Aorta (tissue), 5 donors: ENCODE data around the gene UBE2O. TPM values are rescaled to one million over a fixed set of nuclear protein-coding genes. Genes with fewer than 3 reads are reported as not detected.

ENCODE experiments used
- ATAC-seq: fragments of 200-7000 bp; cut with Tn5 transposase; one replicate; pipeline ENCODE4 v1.9.1; 2022; ENCODE audit warnings: moderate library complexity; ENCODE audit not compliant: low FRiP score
- DNase-seq, 2 donors: peaks; one replicate each; pipeline ENCODE4 v3.0.0-alpha.2; 2020
- H3K27ac ChIP-seq, 2 donors: one replicate each; pipeline ENCODE4 v1.5.1; 2013; ENCODE audit warnings: low read length in 2 of 2, mild to moderate bottlenecking in 2 of 2, moderate library complexity in 2 of 2, control low read depth in 1 of 2, inconsistent platforms in 1 of 2, low read depth in 1 of 2
- H3K27me3 ChIP-seq, 2 donors: one replicate each; pipeline ENCODE4 v1.6.1; 2013; ENCODE audit warnings: control low read depth in 1 of 2, low read length in 1 of 2, mild to moderate bottlenecking in 1 of 2, moderate library complexity in 1 of 2; ENCODE audit not compliant: insufficient read depth in 2 of 2, control insufficient read depth in 1 of 2
- H3K36me3 ChIP-seq, 2 donors: one replicate each; pipeline ENCODE4 v1.6.1; 2013; ENCODE audit warnings: control low read depth in 1 of 2, low read length in 1 of 2, mild to moderate bottlenecking in 1 of 2; ENCODE audit not compliant: insufficient read depth in 2 of 2, control insufficient read depth in 1 of 2
- H3K4me1 ChIP-seq, 2 donors: one replicate each; pipeline ENCODE4 v1.6.1; 2013; ENCODE audit warnings: low read length in 2 of 2, control low read depth in 1 of 2, mild to moderate bottlenecking in 1 of 2, moderate library complexity in 1 of 2; ENCODE audit not compliant: insufficient read depth in 2 of 2, control insufficient read depth in 1 of 2
- H3K4me3 ChIP-seq, 2 donors: one replicate each; pipeline ENCODE4 v1.5.1; 2013; ENCODE audit warnings: low read length in 2 of 2, control low read depth in 1 of 2, mild to moderate bottlenecking in 1 of 2
- H3K9me3 ChIP-seq: one replicate; pipeline ENCODE4 v1.6.1; 2013; ENCODE audit warnings: mild to moderate bottlenecking, low read length; ENCODE audit not compliant: control insufficient read depth
- WGBS, 2 donors: extraction: QIAGEN DNeasy Blood & Tissue Kit; methylation state at CpG; one replicate each; pipeline ENCODE4 v1.1.7; 2013; 5-methylcytosine and 5-hydroxymethylcytosine counted together
- intact Hi-C, 2 donors: fragments of 100-400 bp; cut with DNase I; formaldehyde crosslinking; loops; one replicate each; pipeline versions ENCODE4 v1.14.2 to v1.15.0; 2022
- polyA plus RNA-seq, 2 donors: library from polyadenylated mRNA; stranded (reverse); fragments of 200-250 nt; gene quantifications; one replicate each; pipeline ENCODE4 v1.2.3, GENCODE V29; 2013
- total RNA-seq, 2 donors: library from RNA; stranded (reverse); fragmentation: NEBNext Ultra II Directional; extraction: Animal tissue kit (Norgen Biotek cat#: 25700); gene quantifications; one replicate each; pipeline ENCODE4 v1.2.1, GENCODE V29; 2021
- donor health status: healthy with polysubstance abuse.
- donor health status: Bipolar disorder and iron deficiency.
- donor health status: DM: no; HTN: no; CAD: no.
- donor health status: DM: no; HTN: no; CAD: no.
- donor health status: DM: yes; HTN: yes; CAD: no.

UBE2O gene
- total and polyA plus RNA-seq, 4 donors: 2.5 to 24.7 (median 12.5) TPM

DNA sequence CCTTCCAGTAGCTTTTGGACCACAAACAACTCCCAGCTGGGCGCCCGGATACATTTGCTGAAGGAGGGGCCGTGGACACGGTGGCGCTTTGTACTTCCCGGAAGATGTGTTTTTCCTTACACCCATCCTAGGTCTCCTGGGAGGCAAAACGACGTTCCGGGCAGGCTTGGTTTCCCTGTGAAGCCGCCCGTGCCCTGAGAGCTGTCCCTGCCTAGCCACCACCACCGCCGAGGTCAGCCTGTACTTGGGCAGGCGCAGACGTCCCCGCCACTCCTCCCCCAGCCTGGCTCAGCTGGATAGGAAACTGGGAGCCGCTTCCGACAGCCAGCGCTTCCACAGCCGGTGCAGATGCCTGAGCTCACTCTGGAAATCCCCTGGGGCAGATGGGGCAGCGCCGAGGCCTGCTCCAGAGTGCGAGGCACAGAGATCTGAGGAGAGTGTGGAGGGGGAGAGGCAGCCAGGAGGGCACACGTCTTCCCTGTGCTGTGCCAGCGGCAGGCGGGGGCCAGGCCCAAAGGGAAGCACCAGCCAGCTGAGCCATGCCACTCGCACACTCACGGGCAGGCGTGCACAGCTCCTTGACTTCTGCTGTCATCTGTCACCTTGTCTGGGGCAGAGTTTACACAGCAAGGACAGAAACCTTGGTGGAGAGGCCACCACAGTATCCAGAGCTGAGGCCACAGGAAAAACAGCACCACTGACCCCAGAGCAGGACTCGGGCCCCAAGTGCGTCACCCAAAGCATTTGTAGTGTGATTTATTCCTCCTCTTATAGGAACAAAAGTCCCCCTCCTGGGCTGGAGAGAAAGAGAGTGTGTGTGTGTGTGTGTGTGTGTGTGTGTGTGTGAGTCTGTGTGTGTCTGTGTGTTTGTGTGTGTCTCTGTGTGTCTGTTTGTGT is 45.3 kb upstream of the UBE2O start:
- WGBS, 2 donors: 5 to 6% methylated on average over 31 of the region's 31 CpGs
- Histone ChIP-seq H3K4me3 (no peak overlapping the region), H3K27me3 (no peaks in the 10 kb centered on the region), H3K9me3 (no peaks in the 10 kb centered on the region), H3K27ac (peak overlapping the region in 1 of 2 donors; percentile 3), H3K4me1 (peaks cover 0 to 1% of the 10 kb centered on the region in 2 donors), H3K36me3 (no peaks in the 10 kb centered on the region)
- ATAC-seq (peak; percentile 72), DNase-seq (peak; percentile 92)
- intact Hi-C loops: no loop called here

DNA sequence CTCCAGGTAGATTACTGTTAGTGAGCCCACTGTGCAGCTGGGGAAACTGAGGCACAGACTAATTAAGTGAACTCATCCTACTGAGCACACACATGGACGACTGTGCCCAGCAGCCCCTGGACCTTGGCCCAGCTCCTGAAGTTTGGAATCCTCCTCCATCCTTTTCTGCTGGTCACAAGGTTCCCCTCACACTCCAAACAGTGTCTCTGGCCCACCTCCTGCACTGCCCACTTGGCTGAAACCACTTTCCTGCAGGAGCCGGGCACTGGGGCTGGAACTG is 44.7 kb upstream of the UBE2O start:
- ATAC-seq (no peak), DNase-seq (no peak)
- Histone ChIP-seq H3K4me3 (no peak overlapping the region), H3K27ac (peak overlapping the region in 1 of 2 donors; percentile 3), H3K9me3 (no peaks in the 10 kb centered on the region), H3K4me1 (peaks cover 0 to 1% of the 10 kb centered on the region in 2 donors), H3K36me3 (no peaks in the 10 kb centered on the region), H3K27me3 (no peaks in the 10 kb centered on the region)
- WGBS, 2 donors: 13 to 19% methylated on average over 2 of the region's 2 CpGs
- intact Hi-C loops: no loop called here

- DNase-seq (no peak), ATAC-seq (no peak)
- no peak overlapping the region for H3K27ac ChIP-seq
- H3K9me3 ChIP-seq: no peaks in the 10 kb centered on the region
- intact Hi-C loops: no loop called here
- H3K4me1 ChIP-seq: no peaks in the 10 kb centered on the region
- no peak overlapping the region for H3K4me3 ChIP-seq
- H3K36me3 ChIP-seq: no peaks in the 10 kb centered on the region
- no peaks in the 10 kb centered on the region for H3K27me3 ChIP-seq
- 90 to 92% methylated on average over 6 of the region's 6 CpGs for WGBS, 2 donors
Measured at GRCh38 chr17:76496464-76496863, 43.5 kb upstream of the UBE2O start.

GRCh38 chr17:76495663-76496400 is 42.9 kb upstream of the UBE2O start:
- Histone ChIP-seq H3K4me1 (no peaks in the 10 kb centered on the region), H3K27ac (no peak overlapping the region), H3K36me3 (no peaks in the 10 kb centered on the region), H3K27me3 (no peaks in the 10 kb centered on the region), H3K9me3 (no peaks in the 10 kb centered on the region), H3K4me3 (no peak overlapping the region)
- DNase-seq (no peak), ATAC-seq (no peak)
- WGBS, 2 donors: 84% methylated on average over 15 to 16 of the region's 16 CpGs
- intact Hi-C loops: no loop called here

DNA sequence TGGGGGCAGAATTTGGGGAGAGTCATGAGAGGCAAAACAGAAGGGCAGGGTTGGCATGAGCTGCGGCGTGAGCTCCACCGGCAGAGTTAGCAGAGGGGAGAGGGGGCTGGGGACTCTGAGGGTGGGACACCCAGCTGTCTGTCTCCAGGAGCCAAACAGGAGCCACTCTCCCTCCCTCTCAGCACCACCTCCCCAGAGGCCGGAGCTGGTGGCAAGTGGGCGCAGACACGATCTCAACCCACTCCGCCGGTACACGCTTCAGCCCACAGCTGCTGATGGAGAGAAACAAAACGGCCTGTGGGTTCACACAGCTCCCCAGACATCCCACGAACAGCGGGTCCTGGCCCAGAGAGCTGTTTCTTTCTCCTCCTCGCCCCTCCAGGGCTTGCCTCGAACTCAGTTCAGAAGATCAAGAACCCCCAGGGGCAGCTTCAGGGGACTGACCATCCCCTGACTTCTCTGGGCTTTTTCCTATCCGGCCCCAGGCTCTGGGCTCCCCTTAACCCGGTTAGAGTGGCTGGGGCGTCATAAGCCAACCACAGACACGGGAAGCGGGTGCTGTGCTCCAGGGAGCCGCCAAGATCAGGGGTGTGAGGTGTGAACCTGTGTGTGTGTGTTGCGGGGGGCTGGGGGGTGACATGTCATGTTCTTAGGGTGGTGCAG is 40.7 kb upstream of the UBE2O start:
- DNase-seq (no peak), ATAC-seq (no peak)
- Histone ChIP-seq H3K4me3 (no peak overlapping the region), H3K9me3 (no peaks in the 10 kb centered on the region), H3K27ac (no peak overlapping the region), H3K27me3 (no peaks in the 10 kb centered on the region), H3K4me1 (no peaks in the 10 kb centered on the region), H3K36me3 (no peaks in the 10 kb centered on the region)
- intact Hi-C loops: no loop called here
- WGBS, 2 donors: 77 to 84% methylated on average over 19 to 21 of the region's 21 CpGs

GRCh38 chr17:76492989-76493501 is 40.1 kb upstream of the UBE2O start:
- no peaks in the 10 kb centered on the region for H3K27me3 ChIP-seq
- no peak overlapping the region for H3K4me3 ChIP-seq
- WGBS, 2 donors: 48 to 52% methylated on average over 15 of the region's 15 CpGs
- no peaks in the 10 kb centered on the region for H3K9me3 ChIP-seq
- H3K4me1 ChIP-seq: no peaks in the 10 kb centered on the region
- ATAC-seq (peak; percentile 51), DNase-seq (peak in 1 of 2 donors; percentile 92)
- intact Hi-C loops: no loop called here
- no peak overlapping the region for H3K27ac ChIP-seq
- H3K36me3 ChIP-seq: no peaks in the 10 kb centered on the region

DNA sequence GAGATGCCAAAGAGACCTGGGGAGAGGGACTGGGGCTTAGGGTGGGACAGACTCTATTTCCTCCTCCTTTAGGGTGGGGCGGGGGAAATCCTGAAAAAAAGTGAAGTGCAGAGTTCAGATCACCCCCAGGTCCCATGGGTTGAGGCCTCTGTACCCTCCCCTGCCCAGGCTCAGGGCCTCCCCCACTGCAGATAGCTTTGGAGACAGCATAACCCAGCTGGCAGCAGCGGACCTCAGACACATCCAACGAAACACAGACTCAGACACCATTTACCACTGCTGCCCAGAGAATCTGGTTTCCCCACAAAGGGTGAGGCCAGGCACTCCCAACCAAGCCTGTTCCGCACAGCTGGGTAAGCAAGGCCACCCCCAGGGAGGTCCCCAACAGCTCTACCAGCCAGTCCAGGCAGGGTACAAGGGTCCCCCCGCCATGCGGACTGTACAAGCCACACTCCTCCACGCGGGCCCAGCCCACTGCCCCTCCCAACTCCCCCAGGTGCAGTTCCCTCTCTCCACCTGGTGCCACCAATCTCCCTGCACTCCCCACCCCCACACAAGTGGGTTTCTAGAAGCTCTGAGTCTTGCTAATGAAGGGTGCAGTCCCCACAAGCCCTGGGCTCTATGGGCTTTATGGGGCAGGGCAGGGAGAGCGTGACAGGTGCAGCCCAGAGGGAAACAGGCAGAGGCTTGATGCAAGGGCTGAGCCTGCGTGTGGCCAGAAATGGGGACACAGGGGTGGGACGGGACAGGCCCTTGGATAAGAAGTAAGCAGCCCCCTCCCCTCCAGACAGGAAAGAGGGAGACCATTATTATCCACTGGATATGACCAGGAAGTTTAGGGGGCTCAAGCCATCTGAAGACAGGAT is 39.4 kb upstream of the UBE2O start:
- no peaks in the 10 kb centered on the region for H3K9me3 ChIP-seq
- WGBS, 2 donors: 88 to 89% methylated on average over 11 of the region's 11 CpGs
- H3K36me3 ChIP-seq: no peaks in the 10 kb centered on the region
- H3K27ac ChIP-seq: no peak overlapping the region
- no peaks in the 10 kb centered on the region for H3K27me3 ChIP-seq
- intact Hi-C loops: no loop called here
- no peak for DNase-seq
- no peak overlapping the region for H3K4me3 ChIP-seq
- ATAC-seq: no peak
- no peaks in the 10 kb centered on the region for H3K4me1 ChIP-seq
